Ramos (cell line): ENCODE results near the gene CSNK2A3.
"Not testable (repeated sequence)": the region's sequence is repeated elsewhere in the genome, so short reads cannot be mapped to it uniquely, and the experiment has no call there.

Experiments used
- in situ Hi-C: fragments of 300-500 bp; cut with MboI; formaldehyde crosslinking; loops from one replicate; pipeline ENCODE4 v1.14.3; 2022; ENCODE audit warnings: low sequenced_read_pairs; ENCODE audit not compliant: unreplicated experiment

CSNK2A3 gene

GRCh38 chr11:11380883-11381282, 27.8 kb upstream of the CSNK2A3 start:
- in situ Hi-C loops: no loop called here

DNA sequence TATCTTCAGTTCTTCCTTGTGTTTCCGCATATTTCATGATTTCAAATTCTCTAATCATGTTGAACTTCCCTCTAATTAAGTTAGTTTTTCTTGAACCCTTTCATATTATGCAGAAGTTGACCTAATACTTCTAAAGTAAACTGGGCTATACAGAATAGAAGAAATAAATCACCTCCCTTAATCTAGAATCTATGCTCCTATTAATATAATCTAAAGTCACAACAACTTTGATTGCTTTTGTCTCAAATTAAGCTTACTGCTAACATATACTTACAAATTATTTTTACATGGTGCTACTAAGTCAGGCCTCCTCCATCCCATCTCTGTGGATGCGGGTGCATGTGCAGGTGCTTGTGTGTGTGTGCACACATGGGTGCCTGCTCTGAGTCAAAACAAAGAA, 27.3 kb upstream of the CSNK2A3 start:
- in situ Hi-C loops: no loop called here

DNA sequence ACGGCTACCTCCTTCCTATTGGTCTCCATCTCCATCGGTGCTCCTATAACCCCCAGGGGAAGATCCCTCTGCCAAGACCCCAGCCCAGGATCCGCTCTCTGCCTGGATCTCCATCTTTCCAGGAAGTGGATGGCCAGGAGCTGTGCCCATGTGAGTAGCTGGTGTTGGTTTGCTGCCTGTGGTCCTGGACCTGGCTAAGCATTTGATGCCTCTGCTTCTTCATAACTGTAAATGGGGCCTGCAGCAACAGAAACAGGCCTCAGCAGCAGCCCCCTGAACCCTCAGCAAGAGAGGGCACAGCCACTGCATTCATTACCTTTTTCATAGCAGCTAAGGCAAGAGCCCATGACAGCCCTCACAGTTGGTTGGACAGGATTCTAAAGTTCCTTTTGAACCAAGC, 26.6 kb upstream of the CSNK2A3 start:
- in situ Hi-C loops: no loop called here

DNA sequence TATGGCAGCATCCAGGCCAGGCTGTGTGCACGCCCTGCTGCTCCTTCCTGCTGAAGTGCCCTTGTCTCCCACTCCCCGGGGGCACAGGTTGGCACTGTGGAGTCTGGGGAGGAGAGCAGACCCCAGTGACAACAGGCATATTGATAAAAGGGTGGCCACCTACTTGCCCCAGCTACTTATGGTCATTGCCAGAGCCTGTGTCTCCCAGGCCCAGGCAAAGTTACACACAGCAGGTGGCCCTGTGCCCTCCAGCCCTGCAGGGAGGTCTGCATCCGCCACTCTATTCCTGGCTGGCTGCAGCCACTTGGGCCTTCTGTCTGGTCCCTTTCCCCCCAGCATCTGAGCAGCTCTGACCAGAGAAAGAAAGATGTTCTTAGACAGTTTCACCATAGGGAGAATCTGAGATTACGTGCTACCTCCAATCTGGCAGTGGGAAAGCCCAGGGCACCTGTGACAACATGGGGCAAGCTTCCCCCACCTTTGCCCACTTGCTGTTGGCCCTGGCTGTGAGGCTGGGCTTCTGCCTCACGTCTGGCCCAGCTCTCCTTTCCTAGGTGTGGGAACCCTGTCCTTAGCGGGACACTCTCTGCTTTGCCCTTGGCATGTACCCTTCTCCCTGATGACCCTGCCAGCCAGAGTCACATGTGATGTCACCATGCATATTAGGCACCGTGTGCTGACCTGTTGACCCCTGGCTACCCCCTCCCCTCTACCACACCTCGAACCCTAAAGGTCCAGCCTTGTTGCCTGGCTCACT, 25.3 kb upstream of the CSNK2A3 start:
- in situ Hi-C loops: no loop called here

DNA sequence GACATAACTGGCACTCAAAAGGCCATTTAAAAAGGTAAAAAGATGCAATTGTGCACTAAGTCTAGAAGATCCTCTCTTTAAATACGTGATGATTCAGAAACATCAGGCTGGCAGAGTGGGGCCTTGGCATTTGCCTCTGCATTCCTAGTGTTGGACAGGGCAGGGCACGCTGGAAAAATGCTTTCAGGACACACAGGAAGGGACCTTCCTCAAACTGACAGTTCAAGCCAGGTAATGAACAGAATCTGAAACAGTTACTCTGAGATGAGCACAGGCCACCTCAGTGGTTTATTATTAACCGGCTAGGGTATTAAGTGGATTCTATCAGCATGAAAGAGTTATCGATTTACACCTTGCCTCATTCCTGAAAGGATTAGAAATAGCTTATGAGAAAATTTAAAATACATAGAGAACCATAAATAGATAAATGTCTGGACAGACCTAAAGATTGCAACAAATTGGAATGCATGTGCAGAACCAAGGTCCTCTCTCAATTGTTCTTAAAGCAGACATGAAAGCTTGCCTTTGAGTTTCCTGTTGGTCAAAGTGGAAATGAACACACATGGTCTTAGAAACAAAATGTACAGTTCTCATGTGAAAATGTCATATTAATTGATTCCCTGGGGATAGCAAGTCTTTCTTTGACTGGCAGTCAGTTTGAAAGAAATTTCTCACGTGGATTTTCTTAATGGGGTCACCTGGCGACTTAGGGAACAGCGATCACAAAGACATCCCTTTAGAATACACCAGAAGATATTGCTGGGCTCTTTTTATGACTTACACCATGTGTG, 21.5 kb upstream of the CSNK2A3 start:
- in situ Hi-C loops: no loop called here

- in situ Hi-C loops: no loop called here
Observed at GRCh38 chr11:11373934-11374333, 20.9 kb upstream of the CSNK2A3 start.

DNA sequence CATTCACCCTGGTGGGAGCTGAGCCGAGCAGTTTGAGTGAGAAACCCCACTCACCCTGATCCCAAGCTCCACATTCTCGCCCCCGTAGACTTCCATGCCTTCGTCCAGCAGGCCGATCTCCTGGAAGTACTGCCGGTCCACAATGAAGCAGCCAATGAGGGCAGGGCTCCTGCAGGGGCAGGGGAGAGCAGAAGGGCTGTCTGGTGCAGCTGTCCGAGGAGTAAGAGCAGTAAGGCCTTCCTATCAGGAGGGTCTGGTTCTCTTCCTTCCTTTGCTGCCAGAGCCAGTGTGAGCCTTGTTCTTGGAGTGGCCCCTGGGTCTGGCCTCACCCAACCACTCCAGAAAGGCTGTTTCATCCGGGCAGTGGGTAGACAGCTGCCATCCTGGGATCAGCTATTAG, 19.4 kb upstream of the CSNK2A3 start:
- in situ Hi-C loops: no loop called here

- in situ Hi-C loops: no loop called here
Observed at GRCh38 chr11:11370962-11371303, 17.9 kb upstream of the CSNK2A3 start.

- in situ Hi-C loops: no loop called here
Observed at GRCh38 chr11:11370255-11370961, 17.4 kb upstream of the CSNK2A3 start.

- in situ Hi-C loops: no loop called here
Observed at GRCh38 chr11:11366793-11367192, 13.7 kb upstream of the CSNK2A3 start.

DNA sequence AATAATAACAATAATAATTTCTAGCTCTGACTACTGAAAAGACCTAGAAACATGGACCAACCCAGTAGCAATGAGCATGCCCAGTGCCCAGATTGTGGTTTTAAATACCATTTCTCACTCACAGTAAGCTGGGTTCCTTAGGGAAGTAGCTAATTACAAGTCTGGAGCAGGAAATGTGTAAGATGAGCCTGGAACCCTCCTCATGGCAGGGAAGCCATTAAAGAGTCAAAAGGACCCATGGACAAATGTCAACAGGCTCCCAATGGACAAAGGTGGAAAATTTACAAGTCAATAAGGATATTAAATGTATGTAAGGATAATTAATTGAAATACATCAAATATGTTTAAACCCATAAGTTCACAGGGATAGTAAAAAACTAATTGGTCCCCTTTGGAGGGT, 10.6 kb upstream of the CSNK2A3 start:
- in situ Hi-C loops: no loop called here

DNA sequence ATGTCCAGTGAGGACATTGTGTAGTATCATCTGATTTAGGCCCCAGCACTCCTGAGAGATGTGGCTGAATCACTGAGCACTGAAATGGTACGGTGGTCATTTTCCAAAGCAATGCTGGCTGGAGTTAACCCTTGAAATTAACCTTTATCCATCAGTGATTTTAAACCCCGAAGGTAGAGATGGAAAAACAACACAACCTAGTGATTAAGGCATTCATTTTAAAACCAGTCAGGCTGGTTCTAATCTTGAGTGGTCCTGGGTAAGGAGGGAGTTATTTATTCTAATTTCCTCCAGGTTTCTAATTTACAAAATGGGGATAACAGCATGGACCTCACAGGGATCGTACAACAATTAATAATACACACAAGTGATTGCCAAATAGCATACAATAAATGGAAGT, 6.6 kb upstream of the CSNK2A3 start:
- in situ Hi-C loops: no loop called here

GRCh38 chr11:11356842-11357241, 3.8 kb upstream of the CSNK2A3 start:
- in situ Hi-C loops: no loop called here

- in situ Hi-C loops: not testable (repeated sequence)
Observed at GRCh38 chr11:11351851-11352250, 1.2 kb downstream of the CSNK2A3 start.

- in situ Hi-C loops: no loop called here
Observed at GRCh38 chr11:11351042-11351586, 1.9 kb downstream of the CSNK2A3 start.

- in situ Hi-C loops: no loop called here
Observed at GRCh38 chr11:11349870-11350337, 3.1 kb downstream of the CSNK2A3 start.

GRCh38 chr11:11349106-11349825, 3.8 kb downstream of the CSNK2A3 start:
- in situ Hi-C loops: no loop called here

GRCh38 chr11:11348303-11348702, 4.7 kb downstream of the CSNK2A3 start:
- in situ Hi-C loops: no loop called here

GRCh38 chr11:11347592-11347991, 5.5 kb downstream of the CSNK2A3 start:
- in situ Hi-C loops: no loop called here

GRCh38 chr11:11346303-11346702, 6.7 kb downstream of the CSNK2A3 start:
- in situ Hi-C loops: no loop called here
